LNCaP clone FGC (cell line): ENCODE data around the gene PTPRQ.
A peak's percentile ranks its signal among the peaks of the same experiment; 100 is the strongest.

Source experiments
- DNase-seq: peaks from one replicate; pipeline ENCODE4 v3.0.0-alpha.2; 2011; ENCODE audit warnings: low read depth
- H3K4me3 ChIP-seq: 2 replicates; pipeline ENCODE4 v1.5.1; 2011; ENCODE audit warnings: mild to moderate bottlenecking, low read depth, low read length, control low read depth
- TF ChIP-seq, protein P1 (sequence below): IDR thresholded peaks from 2 replicates; pipeline ENCODE4 v1.5.1; 2012; ENCODE audit warnings: mild to moderate bottlenecking; ENCODE audit not compliant: control insufficient read depth, insufficient read depth; ENCODE audit errors: extremely low read depth

PTPRQ gene

DNA sequence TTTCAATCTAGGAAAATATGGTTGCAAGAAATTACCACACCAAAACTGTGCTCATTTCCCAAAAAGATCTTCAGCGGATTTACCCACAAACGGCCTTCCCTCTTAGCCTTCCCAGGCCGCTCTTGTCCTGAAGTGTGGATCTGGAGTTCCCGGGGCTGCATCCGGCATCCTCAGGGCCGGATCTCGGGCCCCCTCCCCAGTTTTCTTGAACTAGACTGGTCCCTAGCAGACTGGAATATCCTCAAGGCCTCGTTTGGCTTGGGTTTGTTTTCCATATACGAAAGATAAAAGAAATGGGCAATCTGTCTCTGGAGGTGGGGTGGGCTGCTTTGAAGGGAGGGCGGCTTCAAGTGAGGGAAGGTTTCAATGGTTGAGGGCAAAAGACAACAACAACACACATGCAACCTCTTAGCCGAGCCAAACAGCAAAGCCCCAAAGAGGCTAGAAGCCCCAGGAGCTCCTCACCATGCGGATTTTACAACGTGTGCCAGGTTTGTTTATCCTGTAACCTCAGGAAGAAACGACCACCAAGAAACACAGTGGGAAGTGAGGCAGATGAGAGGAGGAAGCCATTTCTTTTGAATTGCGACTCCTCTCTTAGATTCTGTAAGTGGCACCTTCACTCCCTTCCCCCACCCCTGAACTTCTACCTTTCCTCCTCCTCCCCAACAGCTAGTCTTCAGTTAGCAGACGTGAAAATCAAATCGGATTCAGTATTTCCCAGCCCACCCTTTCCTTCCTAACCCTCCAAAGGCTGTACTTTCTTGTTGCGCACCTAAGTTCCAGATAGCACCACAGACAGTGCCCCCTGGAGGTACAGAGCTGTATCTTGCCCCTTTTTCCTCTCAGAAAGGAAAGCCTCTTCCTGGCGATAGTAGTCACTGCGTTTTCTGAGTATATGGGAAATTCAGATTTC is 266.0 kb downstream of the PTPRQ start:
- H3K4me3 ChIP-seq = no peak overlapping the region
- TF ChIP-seq, protein P1, sequence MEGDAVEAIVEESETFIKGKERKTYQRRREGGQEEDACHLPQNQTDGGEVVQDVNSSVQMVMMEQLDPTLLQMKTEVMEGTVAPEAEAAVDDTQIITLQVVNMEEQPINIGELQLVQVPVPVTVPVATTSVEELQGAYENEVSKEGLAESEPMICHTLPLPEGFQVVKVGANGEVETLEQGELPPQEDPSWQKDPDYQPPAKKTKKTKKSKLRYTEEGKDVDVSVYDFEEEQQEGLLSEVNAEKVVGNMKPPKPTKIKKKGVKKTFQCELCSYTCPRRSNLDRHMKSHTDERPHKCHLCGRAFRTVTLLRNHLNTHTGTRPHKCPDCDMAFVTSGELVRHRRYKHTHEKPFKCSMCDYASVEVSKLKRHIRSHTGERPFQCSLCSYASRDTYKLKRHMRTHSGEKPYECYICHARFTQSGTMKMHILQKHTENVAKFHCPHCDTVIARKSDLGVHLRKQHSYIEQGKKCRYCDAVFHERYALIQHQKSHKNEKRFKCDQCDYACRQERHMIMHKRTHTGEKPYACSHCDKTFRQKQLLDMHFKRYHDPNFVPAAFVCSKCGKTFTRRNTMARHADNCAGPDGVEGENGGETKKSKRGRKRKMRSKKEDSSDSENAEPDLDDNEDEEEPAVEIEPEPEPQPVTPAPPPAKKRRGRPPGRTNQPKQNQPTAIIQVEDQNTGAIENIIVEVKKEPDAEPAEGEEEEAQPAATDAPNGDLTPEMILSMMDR = peak; percentile 28
- no peak for DNase-seq

DNA sequence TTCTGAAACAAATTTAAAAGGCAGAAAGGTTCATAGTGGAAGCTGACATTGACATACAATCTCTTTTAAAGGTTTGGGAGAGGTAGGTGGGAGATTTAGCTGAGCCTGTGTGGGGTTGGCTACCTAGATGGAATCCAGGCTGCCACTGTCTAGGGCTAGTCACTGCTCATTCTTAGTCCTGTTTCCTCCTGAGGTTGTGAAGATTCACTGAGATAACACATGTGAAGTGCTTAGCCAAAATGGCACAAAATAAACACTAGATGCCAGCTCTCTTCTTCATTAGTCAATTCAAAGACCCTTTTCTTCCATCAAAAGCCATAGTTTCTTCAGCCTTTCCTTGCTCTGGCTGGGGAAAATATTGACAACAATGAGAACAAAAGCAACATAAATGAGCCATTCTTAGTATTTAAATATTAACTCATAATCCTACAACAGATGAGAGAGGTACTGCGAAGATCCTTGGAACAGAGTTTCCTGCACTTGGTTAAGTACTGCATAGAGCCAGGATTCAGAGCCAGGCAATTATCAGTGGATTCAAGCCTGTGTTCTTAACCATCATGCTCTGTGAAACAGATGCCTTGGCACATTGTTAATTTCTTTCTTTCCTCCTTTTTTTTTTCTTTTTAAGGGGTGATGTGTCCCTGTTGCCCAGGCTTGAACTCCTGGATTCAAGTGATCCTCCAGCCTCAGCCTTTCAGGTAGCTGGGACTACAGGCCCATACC is 266.9 kb downstream of the PTPRQ start:
- no peak for DNase-seq
- TF ChIP-seq, protein P1 = no peak
- no peak overlapping the region for H3K4me3 ChIP-seq

DNA sequence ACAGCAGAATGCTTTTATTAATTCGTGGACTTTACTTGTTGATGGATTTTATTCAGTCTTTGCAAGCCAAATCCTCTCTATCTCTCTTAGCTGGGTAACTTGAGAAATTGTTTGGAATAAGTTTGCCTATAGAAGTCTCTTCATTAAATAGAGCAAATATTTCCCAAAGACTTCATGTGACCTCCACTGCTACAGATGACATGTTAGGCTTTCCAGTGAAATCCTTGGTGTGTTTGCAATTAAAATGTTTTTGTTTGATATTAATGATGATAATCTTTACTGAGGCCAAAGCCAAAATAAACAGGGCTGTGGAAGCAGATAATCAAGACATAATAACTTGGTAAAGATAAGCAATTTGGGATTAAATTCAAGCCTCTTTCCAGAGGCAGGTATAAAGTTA is 267.8 kb downstream of the PTPRQ start:
- TF ChIP-seq, protein P1 = no peak
- no peak overlapping the region for H3K4me3 ChIP-seq
- peak; percentile 92 for DNase-seq

DNA sequence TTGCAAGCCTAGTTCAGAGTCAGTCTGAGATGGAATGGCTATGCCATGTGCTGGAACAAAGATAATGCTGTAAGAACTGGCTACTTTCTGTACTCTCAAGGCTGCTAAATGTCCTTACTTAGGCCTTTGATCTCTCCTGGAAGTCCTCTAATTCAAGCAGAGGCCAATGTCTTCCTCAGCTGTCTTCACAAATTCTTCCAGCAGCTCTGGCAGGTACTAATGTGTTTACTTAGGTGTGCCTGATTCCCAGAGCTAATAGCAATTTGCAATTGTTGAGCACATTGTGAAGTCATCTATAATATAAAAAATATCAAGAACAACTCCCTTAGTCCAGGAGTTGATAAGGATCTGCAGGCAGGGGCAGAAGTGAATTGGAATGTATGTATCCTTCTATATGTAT is 268.8 kb downstream of the PTPRQ start:
- peak; percentile 84 for DNase-seq
- TF ChIP-seq, protein P1 = no peak
- no peak overlapping the region for H3K4me3 ChIP-seq

DNA sequence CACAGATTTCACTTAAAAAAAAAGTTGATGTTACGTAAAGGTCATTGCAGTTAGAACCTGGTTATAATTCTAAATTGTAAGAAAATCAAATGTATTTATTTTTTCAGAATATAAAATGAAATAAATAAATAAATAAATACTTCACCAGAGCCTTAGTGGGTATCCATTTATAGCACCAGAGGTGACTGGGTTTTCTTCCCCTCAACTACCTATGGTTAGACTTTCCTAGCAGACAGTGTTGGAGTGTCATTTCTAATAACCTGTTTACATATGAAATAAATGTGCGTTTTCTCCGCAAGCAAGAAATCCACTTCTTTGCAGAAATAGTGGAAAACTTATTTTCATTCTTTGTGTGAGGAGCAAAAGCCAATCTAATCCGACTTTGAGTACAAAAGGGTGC is 269.4 kb downstream of the PTPRQ start:
- H3K4me3 ChIP-seq = no peak overlapping the region
- TF ChIP-seq, protein P1 = no peak
- DNase-seq = no peak

DNA sequence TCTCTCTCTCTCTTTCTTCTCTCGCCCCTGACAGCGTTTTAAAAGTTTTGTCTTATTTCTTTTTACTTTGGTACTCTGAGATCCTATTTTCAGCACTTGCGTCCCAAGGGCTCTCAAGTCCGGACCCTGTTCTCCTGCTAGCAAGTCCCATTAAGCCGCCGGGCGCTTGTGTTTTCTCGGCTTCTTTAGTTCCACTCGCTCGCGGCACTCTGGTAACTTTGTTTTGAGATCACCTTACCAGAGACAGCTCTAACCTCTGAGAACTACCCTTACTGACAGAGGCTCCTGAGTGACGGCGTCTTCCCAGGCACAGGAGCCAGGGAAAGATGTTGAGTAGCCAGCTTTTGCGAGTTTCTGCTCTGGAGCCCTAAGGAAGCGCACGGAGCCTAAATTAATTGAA is 270.0 kb downstream of the PTPRQ start:
- no peak overlapping the region for H3K4me3 ChIP-seq
- no peak for DNase-seq

More for the DNA sequence above, 270.0 kb downstream of the PTPRQ start:
- TF ChIP-seq, protein P1 = no peak
